ENCODE data around the gene RNF225.

The RNF225 gene

GRCh38 chr19:58398087-58398486 lies 2.6 kb downstream of the RNF225 start:
- Histone ChIP-seq H3K9ac (ENCODE audit: low read length) (no peak overlapping the region), H2AFZ (ENCODE audit: low read length) (no peak overlapping the region), H3K4me3 (ENCODE audit: low read depth, low read length, poor library complexity, severe bottlenecking) (no peak overlapping the region), H3K9me2 (ENCODE audit: low read depth, low read length) (no peaks in the 10 kb centered on the region), H3K27ac (ENCODE audit: low read depth, low read length, poor library complexity, severe bottlenecking) (no peak overlapping the region), H3K27me3 (ENCODE audit: insufficient read depth, low read length) (no peaks in the 10 kb centered on the region), H3F3A (ENCODE audit: insufficient read depth, low read length) (0 out of 2 replicates have a peak, but pooled peaks cover 3% of the 10 kb centered on the region), H3K9me3 (ENCODE audit: low read length) (no peaks in the 10 kb centered on the region), H3K4me1 (ENCODE audit: insufficient read depth, low read length, severe bottlenecking) (peaks cover 16% of the 10 kb centered on the region), H3K79me2 (ENCODE audit: insufficient read depth, low read length) (no peaks in the 10 kb centered on the region), H4K20me1 (ENCODE audit: insufficient read depth, low read length) (no peaks in the 10 kb centered on the region), H3K36me3 (ENCODE audit: insufficient read depth, low read length) (peaks cover 29% of the 10 kb centered on the region), H3K4me2 (ENCODE audit: low read length) (no peak overlapping the region)
- TF ChIP-seq EZH2 (IDR thresholded peaks at IDR 0.05; ENCODE audit: borderline replicate concordance, low read length) (no peak), CTCF (IDR thresholded peaks at IDR 0.05; ENCODE audit: low read length) (no peak)

GRCh38 chr19:58398545-58398944 lies 3.1 kb downstream of the RNF225 start:
- Histone ChIP-seq H3K27me3 (ENCODE audit: insufficient read depth, low read length) (no peaks in the 10 kb centered on the region), H3K9me3 (ENCODE audit: low read length) (no peaks in the 10 kb centered on the region), H3F3A (ENCODE audit: insufficient read depth, low read length) (0 out of 2 replicates have a peak, but pooled peaks cover 5% of the 10 kb centered on the region), H3K36me3 (ENCODE audit: insufficient read depth, low read length) (peaks cover 25% of the 10 kb centered on the region), H2AFZ (ENCODE audit: low read length) (no peak overlapping the region), H4K20me1 (ENCODE audit: insufficient read depth, low read length) (no peaks in the 10 kb centered on the region), H3K9ac (ENCODE audit: low read length) (no peak overlapping the region), H3K4me1 (ENCODE audit: insufficient read depth, low read length, severe bottlenecking) (peaks cover 16% of the 10 kb centered on the region), H3K27ac (ENCODE audit: low read depth, low read length, poor library complexity, severe bottlenecking) (no peak overlapping the region), H3K4me3 (ENCODE audit: low read depth, low read length, poor library complexity, severe bottlenecking) (no peak overlapping the region), H3K4me2 (ENCODE audit: low read length) (no peak overlapping the region), H3K9me2 (ENCODE audit: low read depth, low read length) (no peaks in the 10 kb centered on the region), H3K79me2 (ENCODE audit: insufficient read depth, low read length) (no peaks in the 10 kb centered on the region)
- TF ChIP-seq EZH2 (IDR thresholded peaks at IDR 0.05; ENCODE audit: borderline replicate concordance, low read length) = no peak
- no peak for TF ChIP-seq CTCF (IDR thresholded peaks at IDR 0.05; ENCODE audit: low read length)

DNA sequence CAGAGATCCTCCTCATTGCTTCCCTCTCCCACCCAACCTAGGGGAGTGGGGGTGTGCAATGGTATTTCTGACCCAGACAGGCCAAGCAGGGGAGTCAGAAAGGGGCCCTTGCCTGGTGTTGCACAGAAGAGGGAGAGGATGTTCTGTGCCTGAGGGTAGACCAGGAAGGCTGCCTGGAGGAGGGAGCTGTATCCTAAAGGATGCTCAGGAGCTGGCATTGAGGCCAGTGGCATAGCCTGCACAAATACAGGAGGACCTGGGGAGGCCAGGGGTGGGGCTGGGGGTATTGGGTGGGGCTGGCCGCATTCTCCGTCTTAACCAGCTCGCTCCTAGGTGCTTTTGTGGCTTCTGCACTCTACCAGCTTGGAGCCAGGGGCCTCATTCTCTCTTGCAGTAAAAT lies 4.4 kb downstream of the RNF225 start:
- H4K20me1 ChIP-seq (ENCODE audit: insufficient read depth, low read length) = no peaks in the 10 kb centered on the region
- no peak overlapping the region for H3K9ac ChIP-seq (ENCODE audit: low read length)
- no peaks in the 10 kb centered on the region for H3K9me2 ChIP-seq (ENCODE audit: low read depth, low read length)
- TF ChIP-seq EZH2 (IDR thresholded peaks at IDR 0.05; ENCODE audit: borderline replicate concordance, low read length) = no peak
- TF ChIP-seq CTCF (IDR thresholded peaks at IDR 0.05; ENCODE audit: low read length) = no peak
- H3K9me3 ChIP-seq (ENCODE audit: low read length) = no peaks in the 10 kb centered on the region
- H3K27ac ChIP-seq (ENCODE audit: low read depth, low read length, poor library complexity, severe bottlenecking) = no peak overlapping the region
- peaks cover 16% of the 10 kb centered on the region for H3K4me1 ChIP-seq (ENCODE audit: insufficient read depth, low read length, severe bottlenecking)
- H3K79me2 ChIP-seq (ENCODE audit: insufficient read depth, low read length) = no peaks in the 10 kb centered on the region
- H2AFZ ChIP-seq (ENCODE audit: low read length) = no peak overlapping the region
- H3K27me3 ChIP-seq (ENCODE audit: insufficient read depth, low read length) = no peaks in the 10 kb centered on the region
- H3K36me3 ChIP-seq (ENCODE audit: insufficient read depth, low read length) = peaks cover 11% of the 10 kb centered on the region
- 0 out of 2 replicates have a peak, but pooled peaks cover 5% of the 10 kb centered on the region for H3F3A ChIP-seq (ENCODE audit: insufficient read depth, low read length)
- H3K4me2 ChIP-seq (ENCODE audit: low read length) = no peak overlapping the region
- H3K4me3 ChIP-seq (ENCODE audit: low read depth, low read length, poor library complexity, severe bottlenecking) = no peak overlapping the region
